Natural killer cell (primary cell): ENCODE data around the gene LCNL1. TPM values are rescaled to one million over a fixed set of nuclear protein-coding genes. Genes with fewer than 3 reads are reported as not detected.

Source experiments
- ATAC-seq, 3 donors: fragments of 150-1000 bp in 2 of 3; fragments of 200-7000 bp in 1 of 3; cut with Tn5 transposase; 1 replicate in 1 of 3; 2 replicates in 2 of 3; pipeline ENCODE4 v1.10.0; 2021; ENCODE audit warnings: mild to moderate bottlenecking in 2 of 3, moderate library complexity in 2 of 3
- DNase-seq, 2 donors: peaks; one replicate each; pipeline versions ENCODE4 v3.0.0 to v3.0.0-alpha.2; 2013 to 2021; ENCODE audit warnings: mixed read lengths in 1 of 2
- H3K27ac ChIP-seq: one replicate; pipeline ENCODE4 v1.5.1; 2013; ENCODE audit warnings: mild to moderate bottlenecking, low read length
- H3K27me3 ChIP-seq: one replicate; pipeline ENCODE4 v1.6.1; 2013; ENCODE audit warnings: low read length; ENCODE audit not compliant: control insufficient read depth, insufficient read depth
- H3K36me3 ChIP-seq: one replicate; pipeline ENCODE4 v1.6.1; 2013; ENCODE audit warnings: low read length; ENCODE audit not compliant: control insufficient read depth, insufficient read depth
- H3K4me1 ChIP-seq: one replicate; pipeline ENCODE4 v1.6.1; 2013; ENCODE audit warnings: low read length; ENCODE audit not compliant: control insufficient read depth, insufficient read depth
- H3K4me3 ChIP-seq: one replicate; pipeline ENCODE4 v1.5.1; 2013; ENCODE audit warnings: low read length
- H3K9me3 ChIP-seq: one replicate; pipeline ENCODE4 v1.6.1; 2013; ENCODE audit warnings: low read length; ENCODE audit not compliant: control insufficient read depth, insufficient read depth
- H3K27ac Mint-ChIP-seq, 2 donors: one replicate each; pipeline ENCODE4 v1.8.0; 2022; ENCODE audit warnings: mild to moderate bottlenecking in 2 of 2, mixed read lengths in 2 of 2, moderate library complexity in 1 of 2
- H3K27me3 Mint-ChIP-seq, 2 donors: one replicate each; pipeline ENCODE4 v1.8.0; 2022; ENCODE audit warnings: low read depth in 2 of 2, mixed read lengths in 2 of 2
- H3K36me3 Mint-ChIP-seq: one replicate; pipeline ENCODE4 v1.8.0; 2022; ENCODE audit warnings: mixed read lengths
- H3K4me1 Mint-ChIP-seq, 2 donors: one replicate each; pipeline ENCODE4 v1.8.0; 2022; ENCODE audit warnings: mixed read lengths in 2 of 2
- H3K4me3 Mint-ChIP-seq: one replicate; pipeline ENCODE4 v1.8.0; 2022; ENCODE audit warnings: mild to moderate bottlenecking, moderate library complexity, mixed read lengths
- H3K9me3 Mint-ChIP-seq, 2 donors: one replicate each; pipeline ENCODE4 v1.8.0; 2022; ENCODE audit warnings: mixed read lengths in 2 of 2
- CTCF ChIP-seq: fragments of 200-600 bp; IDR thresholded peaks from one replicate; pipeline ENCODE4 v1.8.0; 2022; ENCODE audit warnings: antibody characterized with exemption
- WGBS: methylation state at CpG from one replicate; pipeline ENCODE4 v1.1.7; 2013; ENCODE audit warnings: missing lambda C conversion rate; ENCODE audit not compliant: insufficient coverage; 5-methylcytosine and 5-hydroxymethylcytosine counted together
- intact Hi-C: fragments of 100-400 bp; cut with micrococcal nuclease; formaldehyde crosslinking; loops from one replicate; pipeline ENCODE4 v1.14.2; 2022
- total RNA-seq, 4 donors: library from RNA; stranded (reverse); fragments of 120-200 nt in 1 of 4; gene quantifications; one replicate each; pipeline versions ENCODE4 v1.2.3 to v1.2.4, GENCODE V29; 2013 to 2022

The LCNL1 gene
- total RNA-seq, 3 donors from 2014 or later (not counting 1 experiment from before 2014, with no cell fraction given) = 4.9 to 8.4 (median 8.2) TPM

GRCh38 chr9:136942112-136942880, 40.5 kb upstream of the LCNL1 start:
- no peak for DNase-seq
- Histone ChIP-seq H3K9me3 (no peaks in the 10 kb centered on the region), H3K36me3 (peaks cover 39% of the 10 kb centered on the region), H3K4me3 (no peak overlapping the region), H3K4me1 (peaks cover 34% of the 10 kb centered on the region), H3K27ac (no peak overlapping the region), H3K27me3 (no peaks in the 10 kb centered on the region)
- 95% methylated on average over 60 of the region's 60 CpGs for WGBS
- H3K36me3 Mint-ChIP-seq = no peaks in the 10 kb centered on the region
- H3K27ac Mint-ChIP-seq = no peak overlapping the region
- H3K27me3 Mint-ChIP-seq = no peaks in the 10 kb centered on the region
- peaks cover 15 to 23% of the 10 kb centered on the region in 2 donors for H3K4me1 Mint-ChIP-seq
- TF ChIP-seq CTCF = no peak
- ATAC-seq = no peak
- no peak overlapping the region for H3K4me3 Mint-ChIP-seq
- H3K9me3 Mint-ChIP-seq = no peaks in the 10 kb centered on the region
- intact Hi-C loops = loop anchor here (5.0 kb wide), 1 partner anchor 55 kb away; the partner anchor contains the start of gene TRAF2

GRCh38 chr9:136942881-136943230, 39.9 kb upstream of the LCNL1 start:
- Histone ChIP-seq H3K9me3 (no peaks in the 10 kb centered on the region), H3K27me3 (no peaks in the 10 kb centered on the region), H3K27ac (no peak overlapping the region), H3K4me1 (peaks cover 40% of the 10 kb centered on the region), H3K4me3 (no peak overlapping the region), H3K36me3 (peaks cover 39% of the 10 kb centered on the region)
- ATAC-seq (no peak), DNase-seq (no peak)
- 96% methylated on average over 16 of the region's 16 CpGs for WGBS
- H3K27me3 Mint-ChIP-seq = no peaks in the 10 kb centered on the region
- TF ChIP-seq CTCF = no peak
- peaks cover 15 to 29% of the 10 kb centered on the region in 2 donors for H3K4me1 Mint-ChIP-seq
- intact Hi-C loops = loop anchor here (5.0 kb wide), 1 partner anchor 56 kb away; the partner anchor contains the start of gene TRAF2
- H3K4me3 Mint-ChIP-seq = peak overlapping the region; percentile 62
- no peaks in the 10 kb centered on the region for H3K9me3 Mint-ChIP-seq
- no peak overlapping the region for H3K27ac Mint-ChIP-seq
- no peaks in the 10 kb centered on the region for H3K36me3 Mint-ChIP-seq

DNA sequence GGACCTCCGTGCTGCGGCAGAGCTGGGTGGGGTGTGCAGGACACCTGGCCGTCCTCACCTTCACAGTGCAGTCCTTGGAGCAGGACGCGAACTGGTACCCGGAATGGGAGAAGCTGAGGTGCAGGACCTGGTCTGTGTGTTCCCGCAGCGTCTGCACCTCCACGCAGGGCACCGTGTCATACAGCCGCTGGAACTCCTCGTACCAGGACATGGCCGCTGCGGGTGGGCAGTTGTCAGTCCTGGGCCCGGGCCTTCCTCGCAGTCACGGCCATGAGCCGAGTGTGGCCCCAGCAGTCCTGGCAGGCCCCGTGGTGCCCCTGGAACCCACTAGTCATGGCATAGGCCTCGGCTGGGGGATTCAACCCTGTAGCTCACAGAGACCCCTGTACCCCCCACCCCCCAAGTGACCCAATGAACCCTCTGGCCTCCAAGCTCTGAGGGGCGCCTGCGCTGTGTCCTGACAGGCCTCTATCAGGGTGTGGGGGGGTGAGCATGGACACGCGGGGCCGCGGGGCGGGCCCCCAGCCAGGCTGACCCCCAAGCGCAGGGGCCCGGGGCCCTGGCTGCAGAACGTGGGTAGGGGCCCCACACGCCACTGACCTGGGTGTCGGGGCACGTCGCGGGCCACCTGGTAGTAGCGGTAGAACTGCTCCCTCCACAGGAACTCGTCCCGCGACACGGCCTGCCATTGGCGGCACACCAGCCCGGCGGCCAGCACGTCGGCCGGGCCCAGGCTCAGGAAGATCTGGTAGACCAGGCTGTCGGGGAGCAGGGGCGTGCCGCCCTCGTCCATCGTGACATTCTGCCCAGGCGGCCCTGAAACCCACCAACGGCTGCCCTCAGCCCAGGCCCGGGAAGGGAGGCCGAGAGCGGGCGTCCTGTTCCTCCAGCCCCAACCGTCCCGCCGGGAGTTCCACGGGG, 39.2 kb upstream of the LCNL1 start:
- H3K4me3 ChIP-seq = peak overlapping the region; percentile 92
- H3K4me1 Mint-ChIP-seq = peaks cover 15 to 34% of the 10 kb centered on the region in 2 donors

More for the DNA sequence above, 39.2 kb upstream of the LCNL1 start:
- Mint-ChIP-seq H3K27ac (peak overlapping the region; percentile 21 to 45), H3K4me3 (peak overlapping the region; percentile 78), H3K27me3 (no peaks in the 10 kb centered on the region), H3K9me3 (no peaks in the 10 kb centered on the region), H3K36me3 (no peaks in the 10 kb centered on the region)
- no peak for TF ChIP-seq CTCF
- Histone ChIP-seq H3K27me3 (no peaks in the 10 kb centered on the region), H3K9me3 (no peaks in the 10 kb centered on the region), H3K36me3 (peaks cover 39% of the 10 kb centered on the region), H3K4me1 (peaks cover 47% of the 10 kb centered on the region), H3K27ac (peak overlapping the region; percentile 61)
- peak in 1 of 2 donors; percentile 59 for DNase-seq
- ATAC-seq = peak; percentile 8 to 24 (median 20)
- intact Hi-C loops = loop anchor here (5.0 kb wide), 1 partner anchor 56 kb away; the partner anchor contains the start of gene TRAF2
- 30% methylated on average over 61 of the region's 61 CpGs for WGBS
